Natural killer cell (primary cell): Measurements from ENCODE around the gene EMC10. TPM values are rescaled to one million over a fixed set of nuclear protein-coding genes. Genes with fewer than 3 reads are reported as not detected.

ENCODE experiments used
- ATAC-seq, 3 donors: fragments of 150-1000 bp in 2 of 3; fragments of 200-7000 bp in 1 of 3; cut with Tn5 transposase; 1 replicate in 1 of 3; 2 replicates in 2 of 3; pipeline ENCODE4 v1.10.0; 2021; ENCODE audit warnings: mild to moderate bottlenecking in 2 of 3, moderate library complexity in 2 of 3
- DNase-seq, 2 donors: peaks; one replicate each; pipeline versions ENCODE4 v3.0.0 to v3.0.0-alpha.2; 2013 to 2021; ENCODE audit warnings: mixed read lengths in 1 of 2
- H3K27ac ChIP-seq: one replicate; pipeline ENCODE4 v1.5.1; 2013; ENCODE audit warnings: mild to moderate bottlenecking, low read length
- H3K27me3 ChIP-seq: one replicate; pipeline ENCODE4 v1.6.1; 2013; ENCODE audit warnings: low read length; ENCODE audit not compliant: control insufficient read depth, insufficient read depth
- H3K36me3 ChIP-seq: one replicate; pipeline ENCODE4 v1.6.1; 2013; ENCODE audit warnings: low read length; ENCODE audit not compliant: control insufficient read depth, insufficient read depth
- H3K4me1 ChIP-seq: one replicate; pipeline ENCODE4 v1.6.1; 2013; ENCODE audit warnings: low read length; ENCODE audit not compliant: control insufficient read depth, insufficient read depth
- H3K4me3 ChIP-seq: one replicate; pipeline ENCODE4 v1.5.1; 2013; ENCODE audit warnings: low read length
- H3K9me3 ChIP-seq: one replicate; pipeline ENCODE4 v1.6.1; 2013; ENCODE audit warnings: low read length; ENCODE audit not compliant: control insufficient read depth, insufficient read depth
- H3K27ac Mint-ChIP-seq, 2 donors: one replicate each; pipeline ENCODE4 v1.8.0; 2022; ENCODE audit warnings: mild to moderate bottlenecking in 2 of 2, mixed read lengths in 2 of 2, moderate library complexity in 1 of 2
- H3K27me3 Mint-ChIP-seq, 2 donors: one replicate each; pipeline ENCODE4 v1.8.0; 2022; ENCODE audit warnings: low read depth in 2 of 2, mixed read lengths in 2 of 2
- H3K36me3 Mint-ChIP-seq: one replicate; pipeline ENCODE4 v1.8.0; 2022; ENCODE audit warnings: mixed read lengths
- H3K4me1 Mint-ChIP-seq, 2 donors: one replicate each; pipeline ENCODE4 v1.8.0; 2022; ENCODE audit warnings: mixed read lengths in 2 of 2
- H3K4me3 Mint-ChIP-seq: one replicate; pipeline ENCODE4 v1.8.0; 2022; ENCODE audit warnings: mild to moderate bottlenecking, moderate library complexity, mixed read lengths
- H3K9me3 Mint-ChIP-seq, 2 donors: one replicate each; pipeline ENCODE4 v1.8.0; 2022; ENCODE audit warnings: mixed read lengths in 2 of 2
- WGBS: methylation state at CpG from one replicate; pipeline ENCODE4 v1.1.7; 2013; ENCODE audit warnings: missing lambda C conversion rate; ENCODE audit not compliant: insufficient coverage; 5-methylcytosine and 5-hydroxymethylcytosine counted together
- intact Hi-C: fragments of 100-400 bp; cut with micrococcal nuclease; formaldehyde crosslinking; loops from one replicate; pipeline ENCODE4 v1.14.2; 2022
- total RNA-seq, 4 donors: library from RNA; stranded (reverse); fragments of 120-200 nt in 1 of 4; gene quantifications; one replicate each; pipeline versions ENCODE4 v1.2.3 to v1.2.4, GENCODE V29; 2013 to 2022
- TF ChIP-seq, protein P1 (sequence below): fragments of 200-600 bp; IDR thresholded peaks from one replicate; pipeline ENCODE4 v1.8.0; 2022; ENCODE audit warnings: antibody characterized with exemption

The EMC10 gene
- total RNA-seq, 3 donors from 2014 or later (not counting 1 experiment from before 2014, with no cell fraction given) = 79.5 to 85.1 (median 80.1) TPM

DNA sequence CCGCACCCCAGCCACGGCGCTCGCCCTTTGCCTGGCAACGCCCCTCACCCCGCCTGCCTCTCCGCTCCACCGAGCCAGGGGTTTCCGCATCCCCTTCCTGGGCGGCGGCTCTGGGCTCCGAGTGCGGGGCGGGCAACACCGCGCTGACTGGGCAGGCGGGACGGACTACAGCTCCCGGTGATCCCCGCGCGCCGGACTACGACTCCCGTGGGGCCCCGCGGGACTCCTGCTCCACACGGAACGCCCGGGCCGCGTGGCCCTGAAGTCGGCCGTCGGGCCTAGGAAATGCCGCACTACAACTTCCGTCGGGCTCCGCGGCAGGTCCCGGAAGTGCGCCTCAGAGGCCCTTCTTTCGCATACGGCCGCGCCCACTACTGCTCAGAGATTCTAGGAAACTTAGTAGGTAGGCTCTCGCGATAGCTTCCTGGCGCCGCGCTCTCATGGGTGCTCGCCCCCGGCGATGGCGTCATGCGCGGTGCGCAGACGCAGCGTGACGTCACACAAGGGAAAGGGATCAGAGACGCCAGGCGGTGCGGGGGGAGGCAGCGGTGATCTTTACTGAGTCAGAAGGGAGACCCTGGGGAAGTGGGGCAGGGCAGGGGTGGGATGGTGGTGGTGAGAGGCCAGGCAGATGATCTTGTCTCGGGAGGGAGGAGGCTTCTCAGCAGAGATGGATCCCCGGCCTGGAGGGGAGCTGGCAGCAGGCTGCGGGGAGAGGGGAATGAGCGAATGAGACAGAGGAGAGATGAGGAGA is 34.9 kb downstream of the EMC10 start, which contains the start of gene JOSD2:
TSS of gene JOSD2 (minus strand) at position 123 of the 754 bp plus-strand sequence. CDS start 760 bp downstream, outside the sequence.
- TF ChIP-seq, protein P1, sequence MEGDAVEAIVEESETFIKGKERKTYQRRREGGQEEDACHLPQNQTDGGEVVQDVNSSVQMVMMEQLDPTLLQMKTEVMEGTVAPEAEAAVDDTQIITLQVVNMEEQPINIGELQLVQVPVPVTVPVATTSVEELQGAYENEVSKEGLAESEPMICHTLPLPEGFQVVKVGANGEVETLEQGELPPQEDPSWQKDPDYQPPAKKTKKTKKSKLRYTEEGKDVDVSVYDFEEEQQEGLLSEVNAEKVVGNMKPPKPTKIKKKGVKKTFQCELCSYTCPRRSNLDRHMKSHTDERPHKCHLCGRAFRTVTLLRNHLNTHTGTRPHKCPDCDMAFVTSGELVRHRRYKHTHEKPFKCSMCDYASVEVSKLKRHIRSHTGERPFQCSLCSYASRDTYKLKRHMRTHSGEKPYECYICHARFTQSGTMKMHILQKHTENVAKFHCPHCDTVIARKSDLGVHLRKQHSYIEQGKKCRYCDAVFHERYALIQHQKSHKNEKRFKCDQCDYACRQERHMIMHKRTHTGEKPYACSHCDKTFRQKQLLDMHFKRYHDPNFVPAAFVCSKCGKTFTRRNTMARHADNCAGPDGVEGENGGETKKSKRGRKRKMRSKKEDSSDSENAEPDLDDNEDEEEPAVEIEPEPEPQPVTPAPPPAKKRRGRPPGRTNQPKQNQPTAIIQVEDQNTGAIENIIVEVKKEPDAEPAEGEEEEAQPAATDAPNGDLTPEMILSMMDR = no peak
- H3K36me3 ChIP-seq = no peaks in the 10 kb centered on the region
- no peaks in the 10 kb centered on the region for H3K9me3 ChIP-seq
- H3K4me3 Mint-ChIP-seq = peak within 1 kb of the TSS; percentile 91
- H3K27me3 Mint-ChIP-seq = peaks cover 0 to 3% of the 10 kb centered on the region in 2 donors
- no peaks in the 10 kb centered on the region for H3K36me3 Mint-ChIP-seq
- H3K27me3 ChIP-seq = no peaks in the 10 kb centered on the region
- peak; percentile 88 to 95 (median 90) for ATAC-seq
- peaks cover 19 to 34% of the 10 kb centered on the region in 2 donors for H3K4me1 Mint-ChIP-seq
- H3K27ac ChIP-seq = peak within 1 kb of the TSS; percentile 93
- intact Hi-C loops = loop anchor here (1.0 kb wide), 1 partner anchor 35 kb away; the partner anchor contains the start of genes EMC10 and GARIN5A
- H3K27ac Mint-ChIP-seq = peak within 1 kb of the TSS; percentile 87 to 100
- peak within 1 kb of the TSS; percentile 59 for H3K4me3 ChIP-seq
- WGBS = 2% methylated on average over 69 of the region's 69 CpGs
- H3K4me1 ChIP-seq = peaks cover 19% of the 10 kb centered on the region
- peak; percentile 93 to 99 for DNase-seq
- H3K9me3 Mint-ChIP-seq = no peaks in the 10 kb centered on the region

GRCh38 chr19:50512112-50512998 is 36.0 kb downstream of the EMC10 start:
- no peaks in the 10 kb centered on the region for H3K36me3 Mint-ChIP-seq
- Histone ChIP-seq H3K4me3 (no peak overlapping the region), H3K27me3 (no peaks in the 10 kb centered on the region), H3K4me1 (peaks cover 19% of the 10 kb centered on the region), H3K27ac (no peak overlapping the region), H3K36me3 (no peaks in the 10 kb centered on the region), H3K9me3 (no peaks in the 10 kb centered on the region)
- no peak overlapping the region for H3K4me3 Mint-ChIP-seq
- no peaks in the 10 kb centered on the region for H3K9me3 Mint-ChIP-seq
- TF ChIP-seq, protein P1 = no peak
- ATAC-seq = no peak
- 95% methylated on average over 36 of the region's 36 CpGs for WGBS
- intact Hi-C loops = no loop called here
- peak overlapping the region; percentile 87 to 100 for H3K27ac Mint-ChIP-seq
- H3K4me1 Mint-ChIP-seq = peaks cover 19 to 34% of the 10 kb centered on the region in 2 donors
- peak in 1 of 2 donors; percentile 22 for DNase-seq
- H3K27me3 Mint-ChIP-seq = peaks cover 0 to 3% of the 10 kb centered on the region in 2 donors

- H3K4me3 ChIP-seq = no peak overlapping the region
- H3K4me3 Mint-ChIP-seq = peak overlapping the region; percentile 9
- no peak for ATAC-seq
These were observed 36.9 kb downstream of the EMC10 start for GRCh38 chr19:50512999-50513745.

More at GRCh38 chr19:50512999-50513745, 36.9 kb downstream of the EMC10 start:
- no peaks in the 10 kb centered on the region for H3K9me3 Mint-ChIP-seq
- DNase-seq = no peak
- Histone ChIP-seq H3K36me3 (no peaks in the 10 kb centered on the region), H3K9me3 (no peaks in the 10 kb centered on the region), H3K4me1 (peaks cover 19% of the 10 kb centered on the region), H3K27me3 (no peaks in the 10 kb centered on the region), H3K27ac (no peak overlapping the region)
- H3K27ac Mint-ChIP-seq = peak overlapping the region; percentile 8 to 81
- WGBS = 84% methylated on average over 12 of the region's 12 CpGs
- intact Hi-C loops = no loop called here
- H3K4me1 Mint-ChIP-seq = peaks cover 19 to 30% of the 10 kb centered on the region in 2 donors
- TF ChIP-seq, protein P1 = no peak
- H3K36me3 Mint-ChIP-seq = no peaks in the 10 kb centered on the region
- peaks cover 0 to 3% of the 10 kb centered on the region in 2 donors for H3K27me3 Mint-ChIP-seq
